IMR-90 (cell line): ENCODE measurements around the gene HAND2. TPM values are rescaled to one million over a fixed set of nuclear protein-coding genes. Genes with fewer than 3 reads are reported as not detected.

Experiments
- ATAC-seq: fragments of 200-7000 bp; cut with Tn5 transposase; 2 replicates; pipeline ENCODE4 v1.9.1; 2020; ENCODE audit warnings: low read depth, mild to moderate bottlenecking, moderate library complexity
- BruUV-seq: library from RNA; stranded (reverse); fragments of 400-500 nt; replicated peaks from 2 replicates; lab custom pipeline; 2021; lab: Mats Ljungman, UMichigan
- CTCF ChIA-PET: fragments of 300-600 bp; formaldehyde crosslinking; extraction: SDS; loops from one replicate; lab custom pipeline; 2021; ENCODE audit warnings: antibody characterized with exemption; lab: Yijun Ruan, JAX
- POLR2A ChIA-PET: fragments of 300-600 bp; sonication (Branson Sonifier 250); formaldehyde crosslinking; loops from one replicate; lab custom pipeline; 2022; ENCODE audit warnings: antibody characterized with exemption; ENCODE audit not compliant: unreplicated experiment; lab: Charles Lee
- DNase-seq: peaks from one replicate; pipeline ENCODE4 v3.0.0; 2013
- H2AFZ ChIP-seq: replicated peaks from 2 replicates; pipeline ENCODE3; 2013; ENCODE audit warnings: low read length, mild to moderate bottlenecking; ENCODE audit not compliant: poor library complexity
- H2AK5ac ChIP-seq: 2 replicates; pipeline ENCODE4 v1.6.1; 2013; ENCODE audit warnings: low read depth, low read length, inconsistent platforms
- H2AK9ac ChIP-seq: replicated peaks from 2 replicates; pipeline ENCODE3; 2013; ENCODE audit warnings: mild to moderate bottlenecking, low read depth, low read length, moderate library complexity; ENCODE audit not compliant: poor library complexity
- H2BK120ac ChIP-seq: 2 replicates; pipeline ENCODE4 v1.6.1; 2013; ENCODE audit warnings: low read depth, low read length, inconsistent platforms
- H2BK15ac ChIP-seq: 3 replicates; pipeline ENCODE4 v1.6.1; 2013; ENCODE audit warnings: low read depth, low read length, inconsistent platforms
- H2BK20ac ChIP-seq: 2 replicates; pipeline ENCODE4 v1.6.1; 2013; ENCODE audit warnings: low read depth, mild to moderate bottlenecking, inconsistent platforms, low read length, moderate library complexity
- H2BK5ac ChIP-seq: 2 replicates; pipeline ENCODE4 v1.6.1; 2013; ENCODE audit warnings: mild to moderate bottlenecking, low read depth, low read length, inconsistent platforms; ENCODE audit not compliant: poor library complexity, severe bottlenecking
- H3K14ac ChIP-seq: replicated peaks from 2 replicates; pipeline ENCODE4 v1.6.1; 2013; ENCODE audit warnings: low read depth, low read length, inconsistent platforms
- H3K18ac ChIP-seq: 2 replicates; pipeline ENCODE4 v1.6.1; 2013; ENCODE audit warnings: low read depth, low read length, control low read depth
- H3K23ac ChIP-seq: 2 replicates; pipeline ENCODE4 v1.6.1; 2013; ENCODE audit warnings: low read depth, low read length, inconsistent platforms
- H3K27ac ChIP-seq: 2 replicates; pipeline ENCODE4 v1.5.1; 2013; ENCODE audit warnings: mild to moderate bottlenecking, control low read depth, low read length; ENCODE audit not compliant: insufficient read depth
- H3K27me3 ChIP-seq: 2 replicates; pipeline ENCODE4 v1.6.1; 2013; ENCODE audit warnings: low read length; ENCODE audit not compliant: control insufficient read depth, insufficient read depth
- H3K36me3 ChIP-seq: 2 replicates; pipeline ENCODE4 v1.6.1; 2013; ENCODE audit warnings: low read length, mixed read lengths; ENCODE audit not compliant: control insufficient read depth, insufficient read depth
- H3K4ac ChIP-seq: 2 replicates; pipeline ENCODE4 v1.6.1; 2013; ENCODE audit warnings: low read depth, low read length, inconsistent platforms
- H3K4me1 ChIP-seq: 2 replicates; pipeline ENCODE4 v1.6.1; 2013; ENCODE audit warnings: low read length, mixed read lengths; ENCODE audit not compliant: control insufficient read depth, insufficient read depth
- H3K4me2 ChIP-seq: 2 replicates; pipeline ENCODE4 v1.6.1; 2013; ENCODE audit warnings: low read depth, mild to moderate bottlenecking, control low read depth, low read length, moderate library complexity
- H3K4me3 ChIP-seq: 2 replicates; pipeline ENCODE4 v1.5.1; 2013; ENCODE audit warnings: low read depth, mild to moderate bottlenecking, control low read depth, low read length, moderate library complexity; ENCODE audit not compliant: insufficient read depth
- H3K56ac ChIP-seq: 2 replicates; pipeline ENCODE4 v1.6.1; 2013; ENCODE audit warnings: low read length, inconsistent platforms; ENCODE audit not compliant: insufficient read depth; ENCODE audit errors: extremely low read depth
- H3K79me1 ChIP-seq, 2 experiments: 2 replicates each; pipeline ENCODE4 v1.6.1; 2013; ENCODE audit warnings: low read length in 2 of 2, inconsistent platforms in 1 of 2, low read depth in 1 of 2
- H3K9ac ChIP-seq: 2 replicates; pipeline ENCODE4 v1.6.1; 2013; ENCODE audit warnings: low read depth, low read length, control low read depth
- H3K9me1 ChIP-seq: 2 replicates; pipeline ENCODE4 v1.6.1; 2013; ENCODE audit warnings: low read length, inconsistent platforms; ENCODE audit not compliant: insufficient read depth
- H3K9me3 ChIP-seq: 2 replicates; pipeline ENCODE4 v1.6.1; 2013; ENCODE audit warnings: low read length; ENCODE audit not compliant: control insufficient read depth, insufficient read depth
- H4K20me1 ChIP-seq: 2 replicates; pipeline ENCODE4 v1.6.1; 2013; ENCODE audit warnings: low read length, inconsistent platforms; ENCODE audit not compliant: insufficient read depth
- H4K5ac ChIP-seq: 2 replicates; pipeline ENCODE4 v1.6.1; 2013; ENCODE audit warnings: mild to moderate bottlenecking, low read depth, low read length, control low read depth
- H4K8ac ChIP-seq, 2 experiments: 2 replicates each; pipeline ENCODE4 v1.6.1; 2013; ENCODE audit warnings: low read depth in 2 of 2, low read length in 2 of 2, control low read depth in 1 of 2, inconsistent platforms in 1 of 2
- H4K91ac ChIP-seq: 2 replicates; pipeline ENCODE4 v1.6.1; 2013; ENCODE audit warnings: low read depth, low read length, inconsistent platforms; ENCODE audit not compliant: insufficient read depth
- BHLHE40 ChIP-seq: fragments of 150-350 bp; IDR thresholded peaks from 2 replicates; pipeline ENCODE4 v1.6.1; 2016; ENCODE audit warnings: mild to moderate bottlenecking, low read depth, low read length
- CEBPB ChIP-seq: IDR thresholded peaks from 2 replicates; pipeline ENCODE4 v1.6.1; 2012; ENCODE audit warnings: low read depth, low read length, improper control_type of control experiment
- CHD1 ChIP-seq: IDR thresholded peaks from 2 replicates; pipeline ENCODE4 v1.6.1; 2012; ENCODE audit warnings: low read depth, low read length, improper control_type of control experiment
- CTCF ChIP-seq: conservative IDR thresholded peaks from 2 replicates; pipeline ENCODE4 v1.5.1; 2012; ENCODE audit warnings: mild to moderate bottlenecking, low read depth, low read length, improper control_type of control experiment
- ELK1 ChIP-seq: fragments of 150-350 bp; IDR thresholded peaks from 2 replicates; pipeline ENCODE4 v1.6.1; 2016; ENCODE audit warnings: low read depth, mild to moderate bottlenecking, low read length, moderate library complexity, borderline replicate concordance
- FOS ChIP-seq: fragments of 150-350 bp; IDR thresholded peaks from 2 replicates; pipeline ENCODE4 v1.6.1; 2016; ENCODE audit warnings: low read depth, low read length
- MAFK ChIP-seq: IDR thresholded peaks from 2 replicates; pipeline ENCODE4 v1.6.1; 2012; ENCODE audit warnings: low read depth, low read length, improper control_type of control experiment
- MAZ ChIP-seq: IDR thresholded peaks from 2 replicates; pipeline ENCODE4 v1.6.1; 2012; ENCODE audit warnings: low read depth, mild to moderate bottlenecking, low read length, improper control_type of control experiment, moderate library complexity, borderline replicate concordance
- MXI1 ChIP-seq: IDR thresholded peaks from 2 replicates; pipeline ENCODE4 v1.6.1; 2012; ENCODE audit warnings: low read depth, mild to moderate bottlenecking, low read length, moderate library complexity, borderline replicate concordance
- NFE2L2 ChIP-seq: fragments of 150-350 bp; IDR thresholded peaks from 2 replicates; pipeline ENCODE4 v1.6.1; 2016; ENCODE audit warnings: low read depth, mild to moderate bottlenecking, low read length
- POLR2A ChIP-seq: IDR thresholded peaks from 2 replicates; pipeline ENCODE4 v1.6.1; 2012; ENCODE audit warnings: mild to moderate bottlenecking, low read depth, low read length
- RAD21 ChIP-seq: IDR thresholded peaks from 2 replicates; pipeline ENCODE4 v1.6.1; 2012; ENCODE audit warnings: low read length, improper control_type of control experiment
- RCOR1 ChIP-seq: IDR thresholded peaks from 2 replicates; pipeline ENCODE4 v1.6.1; 2012; ENCODE audit warnings: mild to moderate bottlenecking, low read length, improper control_type of control experiment; ENCODE audit not compliant: insufficient replicate concordance
- RFX5 ChIP-seq: IDR thresholded peaks from 2 replicates; pipeline ENCODE4 v1.8.0; 2012; ENCODE audit warnings: low read depth, mild to moderate bottlenecking, low read length, moderate library complexity
- SMC3 ChIP-seq: fragments of 150-350 bp; IDR thresholded peaks from 2 replicates; pipeline ENCODE4 v1.6.1; 2016; ENCODE audit warnings: low read depth, mild to moderate bottlenecking, antibody characterized with exemption, low read length, moderate library complexity
- USF2 ChIP-seq: fragments of 150-350 bp; IDR thresholded peaks from 2 replicates; pipeline ENCODE4 v1.6.1; 2017; ENCODE audit warnings: mild to moderate bottlenecking, antibody characterized with exemption, low read length, low read depth
- WGBS, 2 experiments: methylation state at CpG; one replicate each; pipeline versions ENCODE4 v1.1.5 to v1.1.7; 2013; ENCODE audit warnings: missing lambda C conversion rate in 2 of 2; ENCODE audit not compliant: insufficient read length in 1 of 2; ENCODE audit errors: extremely low coverage in 2 of 2; 5-methylcytosine and 5-hydroxymethylcytosine counted together
- dilution Hi-C: fragments of 300-500 bp; cut with HindIII; formaldehyde crosslinking; loops from one replicate; pipeline ENCODE4 v1.14.3; 2018; ENCODE audit warnings: low sequenced_read_pairs; ENCODE audit not compliant: unreplicated experiment
- in situ Hi-C: fragments of 300-500 bp; cut with MboI; formaldehyde crosslinking; loops from 3 replicates; pipeline ENCODE4 v1.14.3; 2019; ENCODE audit warnings: low sequenced_read_pairs, inconsistent platforms, mixed read lengths
- intact Hi-C: fragments of 100-400 bp; cut with micrococcal nuclease; formaldehyde crosslinking; loops from 2 replicates; pipeline ENCODE4 v1.10.0; 2022
- polyA plus RNA-seq, 3 experiments: library from polyadenylated mRNA; depleted of rRNA; stranded (reverse); fragments of >200 nt; gene quantifications; 2 replicates each; pipeline ENCODE4 v1.2.3, GENCODE V29; 2012; ENCODE audit warnings: low replicate concordance in 1 of 3
- total RNA-seq: library from RNA; depleted of rRNA; stranded (reverse); fragments of >200 nt; gene quantifications from 2 replicates; pipeline ENCODE4 v1.2.3, GENCODE V29; 2012

The HAND2 gene
- total and polyA plus RNA-seq, 2 of the 4 experiments (the other 2 are of a cell fraction): 0.36 to 0.97 TPM

- no peak for TF ChIP-seq RAD21
- no peak for TF ChIP-seq RCOR1
- TF ChIP-seq SMC3: no peak
- TF ChIP-seq POLR2A: no peak
- no peak for TF ChIP-seq RFX5
- TF ChIP-seq MXI1: no peak
- TF ChIP-seq USF2: no peak
- TF ChIP-seq MAZ: no peak
- TF ChIP-seq NFE2L2: no peak
- TF ChIP-seq CHD1: no peak
- no peak for TF ChIP-seq CEBPB
- no peak for TF ChIP-seq BHLHE40
- no peak for TF ChIP-seq CTCF
- no peak for TF ChIP-seq MAFK
- no peak for TF ChIP-seq FOS
- TF ChIP-seq ELK1: no peak
- H2AK5ac ChIP-seq: no peak overlapping the region
- H3K9me3 ChIP-seq: peaks cover 10% of the 10 kb centered on the region; the same call in 1 of the 2 replicates
- no peak overlapping the region for H3K4me3 ChIP-seq
- no peaks in the 10 kb centered on the region; the same call in 1 of the 2 replicates for H3K9me1 ChIP-seq
- no peak overlapping the region for H4K5ac ChIP-seq
- H3K27me3 ChIP-seq: peaks cover 57% of the 10 kb centered on the region
- no peak overlapping the region for H2BK120ac ChIP-seq
- intact Hi-C loops (loop anchor here (10.0 kb wide), 1 partner anchor 285 kb away; no protein-coding TSS in a partner anchor), dilution Hi-C loops (no loop called here), in situ Hi-C loops (no loop called here)
- no peak overlapping the region for H3K4me2 ChIP-seq
- no peak overlapping the region for H3K18ac ChIP-seq
- POLR2A ChIA-PET: no interaction called here
- no peaks in the 10 kb centered on the region for H3K36me3 ChIP-seq
- no peak for ATAC-seq
- H2AFZ ChIP-seq: no peak overlapping the region
- H2BK20ac ChIP-seq: no peak overlapping the region
- no peak overlapping the region for H2BK5ac ChIP-seq
- CTCF ChIA-PET: no interaction called here
- H3K4ac ChIP-seq: no peak overlapping the region
- no CpG with 5 or more reads among the region's 3 CpGs for WGBS, 2 experiments
- H3K27ac ChIP-seq: no peak overlapping the region
- no peaks in the 10 kb centered on the region for H3K79me1 ChIP-seq
- H4K20me1 ChIP-seq: no peaks in the 10 kb centered on the region
- no peak overlapping the region for H2BK15ac ChIP-seq
- no peak for DNase-seq
- H3K23ac ChIP-seq: no peak overlapping the region
- H3K14ac ChIP-seq: no peak overlapping the region
- BruUV-seq: no TSS peak
- H3K4me1 ChIP-seq: no peaks in the 10 kb centered on the region
- no peak overlapping the region for H3K9ac ChIP-seq
- H4K8ac ChIP-seq: no peak overlapping the region
- no peak overlapping the region for H3K56ac ChIP-seq
- H4K91ac ChIP-seq: no peak overlapping the region
- H2AK9ac ChIP-seq: no peak overlapping the region
Measured at GRCh38 chr4:173539986-173540385, 10.0 kb upstream of the HAND2 start.
